Large intestine (tissue), 12 donors: Measurements from ENCODE around the gene FAM110C. TPM values are rescaled to one million over a fixed set of nuclear protein-coding genes. Genes with fewer than 3 reads are reported as not detected.

Experiments
- DNase-seq, 2 donors: peaks; one replicate each; pipeline versions ENCODE4 v3.0.0 to v3.0.0-alpha.2; 2013
- H3K27ac ChIP-seq: one replicate; pipeline ENCODE4 v1.5.1; 2013; ENCODE audit warnings: low read length
- H3K27me3 ChIP-seq: 2 replicates; pipeline ENCODE4 v1.6.1; 2013; ENCODE audit warnings: low read length; ENCODE audit not compliant: control insufficient read depth, insufficient read depth
- H3K36me3 ChIP-seq: 2 replicates; pipeline ENCODE4 v1.6.1; 2013; ENCODE audit warnings: low read length; ENCODE audit not compliant: control insufficient read depth, insufficient read depth
- H3K4me1 ChIP-seq: one replicate; pipeline ENCODE4 v1.6.1; 2013; ENCODE audit warnings: low read length; ENCODE audit not compliant: control insufficient read depth, insufficient read depth
- H3K4me3 ChIP-seq: one replicate; pipeline ENCODE4 v1.5.1; 2013; ENCODE audit warnings: low read length
- H3K9me3 ChIP-seq: one replicate; pipeline ENCODE4 v1.6.1; 2013; ENCODE audit warnings: mild to moderate bottlenecking, low read depth, low read length, moderate library complexity; ENCODE audit not compliant: control insufficient read depth
- WGBS: methylation state at CpG from one replicate; pipeline ENCODE4 v1.1.5; 2013; ENCODE audit warnings: low lambda C conversion rate; ENCODE audit not compliant: insufficient coverage; 5-methylcytosine and 5-hydroxymethylcytosine counted together
- long read RNA-seq, 11 donors: transcript quantifications; one replicate each; lab custom pipeline, GENCODE V29; 2026
- polyA plus RNA-seq: library from polyadenylated mRNA; unstranded; fragments of 120-200 nt; gene quantifications from one replicate; pipeline ENCODE4 v1.2.1, GENCODE V29; 2013

Gene FAM110C
- polyA plus RNA-seq = 20.0 TPM
- long read RNA-seq, donor 1, partial matches to known transcripts = 0 of 3 reads
- long read RNA-seq, donor 1, other reads (novel, unspliced or antisense) = 0 of 3 reads
- long read RNA-seq, donor 2, partial matches to known transcripts = 0 of 4 reads
- long read RNA-seq, donor 2, other reads (novel, unspliced or antisense) = 0 of 4 reads
- long read RNA-seq, donor 3 = 0 reads
- long read RNA-seq, donor 4, partial matches to known transcripts = 0 of 1 reads
- long read RNA-seq, donor 4, other reads (novel, unspliced or antisense) = 0 of 1 reads
- long read RNA-seq, donor 5, partial matches to known transcripts = 0 of 2 reads
- long read RNA-seq, donor 5, other reads (novel, unspliced or antisense) = 0 of 2 reads
- long read RNA-seq, donor 6, transcript FAM110C-201 (2 exons, 3,760 nt) = major isoform, 5 of 5 reads
- long read RNA-seq, donor 6, partial matches to known transcripts = 0 of 5 reads
- long read RNA-seq, donor 6, other reads (novel, unspliced or antisense) = 0 of 5 reads
- long read RNA-seq, donor 7, partial matches to known transcripts = 0 of 2 reads
- long read RNA-seq, donor 7, other reads (novel, unspliced or antisense) = 0 of 2 reads
- long read RNA-seq, donor 8, transcript FAM110C-201 (2 exons, 3,760 nt) = major isoform, 5 of 6 reads
- long read RNA-seq, donor 8, partial matches to known transcripts = 0 of 6 reads
- long read RNA-seq, donor 8, other reads (novel, unspliced or antisense) = 0 of 6 reads
- long read RNA-seq, donor 9 = 0 reads
- long read RNA-seq, donor 10, transcript FAM110C-201 (2 exons, 3,760 nt) = major isoform, 5 of 6 reads
- long read RNA-seq, donor 10, partial matches to known transcripts = 0 of 6 reads
- long read RNA-seq, donor 10, other reads (novel, unspliced or antisense) = 0 of 6 reads
- long read RNA-seq, donor 11, transcript FAM110C-201 (2 exons, 3,760 nt) = major isoform, 6 of 6 reads
- long read RNA-seq, donor 11, partial matches to known transcripts = 0 of 6 reads
- long read RNA-seq, donor 11, other reads (novel, unspliced or antisense) = 0 of 6 reads

DNA sequence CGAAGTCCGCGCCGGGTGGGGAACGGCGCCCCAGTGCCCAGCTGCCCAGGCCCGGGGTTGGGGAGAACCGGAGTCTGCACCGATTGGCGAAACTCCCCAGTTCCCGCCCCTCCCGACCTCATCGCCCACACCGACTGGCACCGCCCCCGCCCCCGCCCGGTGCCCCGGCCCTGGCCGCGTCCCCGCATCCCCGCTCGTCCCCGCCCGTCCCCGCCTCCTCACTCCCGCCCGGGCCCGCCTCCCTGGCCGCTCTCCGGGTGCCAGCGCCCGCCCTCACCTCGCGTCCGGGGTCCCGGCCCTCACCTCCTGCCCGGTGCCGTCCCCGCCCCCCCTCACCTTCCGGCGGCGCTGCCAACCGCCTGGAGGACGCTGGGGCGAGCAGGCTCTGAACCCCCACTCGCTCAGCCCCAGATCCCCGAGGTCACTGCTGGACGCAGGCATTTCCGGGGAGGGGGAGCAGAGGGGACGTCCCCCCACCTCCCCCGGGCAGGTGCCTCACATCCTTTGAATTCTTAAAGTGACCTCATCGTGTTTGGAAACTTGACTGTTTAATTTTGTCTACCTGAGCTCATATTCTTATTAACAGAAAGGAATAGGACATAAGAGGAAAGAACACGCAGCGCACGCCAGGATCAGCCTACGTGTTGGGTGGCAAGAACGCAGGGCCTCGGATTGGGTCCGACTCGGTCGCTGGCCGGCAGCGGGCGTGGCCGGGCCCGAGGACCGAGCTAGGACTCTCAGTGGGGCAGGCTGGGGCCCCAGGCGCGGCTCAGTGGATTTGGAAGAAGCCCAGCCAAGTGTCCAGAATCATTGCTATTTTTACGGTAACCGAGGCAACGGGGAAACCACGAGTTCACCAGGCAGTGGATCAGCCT lies at the start of gene FAM110C:
Gene FAM110C (minus strand): TSS at position 35 of the 875 bp plus-strand sequence. CDS start 120 bp downstream, outside the sequence.
- H3K27me3 ChIP-seq = peaks cover 9% of the 10 kb centered on the region
- peak; percentile 83 to 89 for DNase-seq
- peak within 1 kb of the TSS; percentile 90 for H3K27ac ChIP-seq
- H3K4me1 ChIP-seq = peaks cover 16% of the 10 kb centered on the region
- no peaks in the 10 kb centered on the region for H3K9me3 ChIP-seq
- WGBS = no CpG with 5 or more reads among the region's 75 CpGs
- peaks cover 3% of the 10 kb centered on the region for H3K36me3 ChIP-seq
- peak within 1 kb of the TSS; percentile 67 for H3K4me3 ChIP-seq

DNA sequence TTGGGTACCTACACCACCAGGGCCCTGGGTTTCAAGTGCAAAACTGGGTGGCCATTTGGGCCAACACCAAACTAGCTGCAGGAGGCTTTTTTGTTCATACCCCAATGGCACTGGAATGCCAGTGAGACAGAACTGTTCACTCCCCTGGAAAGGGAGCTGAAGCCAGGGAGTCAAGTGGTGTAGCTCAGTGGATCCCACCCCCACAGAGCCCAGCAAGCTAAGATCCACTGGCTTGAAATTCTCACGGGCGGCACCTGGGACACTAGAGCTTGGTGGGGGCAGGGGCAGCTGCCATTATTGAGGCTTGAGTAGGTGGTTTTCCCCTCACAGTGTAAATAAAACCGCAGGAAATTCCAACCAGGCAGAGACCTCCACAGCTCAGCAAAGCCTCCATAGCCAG lies 46.0 kb upstream of the FAM110C start:
- H3K9me3 ChIP-seq = peaks cover 7% of the 10 kb centered on the region
- WGBS = no CpG with 5 or more reads among the region's 3 CpGs
- no peaks in the 10 kb centered on the region for H3K4me1 ChIP-seq
- no peak for DNase-seq
- H3K27ac ChIP-seq = no peak overlapping the region
- no peaks in the 10 kb centered on the region for H3K36me3 ChIP-seq
- H3K27me3 ChIP-seq = no peaks in the 10 kb centered on the region
- no peak overlapping the region for H3K4me3 ChIP-seq

DNA sequence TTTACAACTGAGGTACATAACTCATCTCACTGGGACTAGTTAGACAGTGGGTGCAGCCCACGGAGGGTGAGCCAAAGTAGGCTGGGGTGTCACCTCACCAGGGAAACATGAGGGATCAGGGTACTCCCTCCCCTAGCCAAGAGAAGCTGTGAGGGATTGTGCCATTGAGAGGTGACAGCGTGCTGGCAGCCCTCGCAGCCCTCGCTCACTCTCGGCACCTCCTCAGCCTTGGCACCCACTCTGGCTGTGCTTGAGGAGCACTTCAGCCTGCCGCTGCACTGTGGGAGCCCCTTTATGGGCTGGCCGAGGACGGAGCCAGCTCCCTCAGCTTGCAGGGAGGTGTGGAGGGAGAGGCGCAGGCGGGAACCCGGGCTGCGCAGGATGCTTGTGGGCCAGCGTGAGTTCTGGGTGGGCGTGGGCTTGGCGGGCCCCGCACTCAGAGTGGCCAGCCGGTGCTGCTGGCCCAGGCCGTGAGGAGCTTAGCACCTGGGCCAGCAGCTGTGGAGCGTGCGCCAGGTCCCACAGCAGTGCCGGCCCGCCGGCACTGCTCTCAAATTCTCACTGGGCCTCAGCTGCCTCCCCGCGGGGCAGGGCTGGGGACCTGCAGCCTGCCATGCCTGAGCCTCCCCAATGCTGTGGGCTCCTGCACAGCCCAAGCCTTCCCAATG lies 44.5 kb upstream of the FAM110C start:
- Histone ChIP-seq H3K4me3 (no peak overlapping the region), H3K4me1 (no peaks in the 10 kb centered on the region), H3K9me3 (peaks cover 7% of the 10 kb centered on the region), H3K27me3 (no peaks in the 10 kb centered on the region), H3K36me3 (no peaks in the 10 kb centered on the region), H3K27ac (no peak overlapping the region)
- WGBS = no CpG with 5 or more reads among the region's 25 CpGs
- no peak for DNase-seq

DNA sequence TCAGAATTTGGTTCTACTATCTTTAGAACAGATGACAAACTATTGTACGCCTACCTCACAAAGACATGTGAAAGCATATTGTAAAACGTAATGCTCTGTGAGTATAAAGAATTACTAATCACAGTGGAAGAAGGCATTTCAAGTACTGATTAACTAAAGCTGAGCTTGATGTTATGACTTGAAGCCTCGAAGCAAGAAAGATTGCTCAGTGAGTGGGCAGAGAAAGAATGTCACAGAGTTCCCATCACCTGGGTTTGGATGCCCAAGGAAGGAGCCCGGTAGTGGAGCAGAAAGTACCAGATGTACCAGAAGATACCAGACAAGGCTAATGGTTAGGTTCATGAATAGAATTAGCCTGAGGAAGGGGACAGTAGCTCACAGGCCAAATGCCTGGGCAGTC lies 39.5 kb upstream of the FAM110C start:
- Histone ChIP-seq H3K27ac (no peak overlapping the region), H3K36me3 (no peaks in the 10 kb centered on the region), H3K27me3 (no peaks in the 10 kb centered on the region), H3K4me3 (no peak overlapping the region), H3K4me1 (no peaks in the 10 kb centered on the region), H3K9me3 (peaks cover 2% of the 10 kb centered on the region)
- no peak for DNase-seq
- 20% methylated on average over 1 of the region's 4 CpGs for WGBS

DNA sequence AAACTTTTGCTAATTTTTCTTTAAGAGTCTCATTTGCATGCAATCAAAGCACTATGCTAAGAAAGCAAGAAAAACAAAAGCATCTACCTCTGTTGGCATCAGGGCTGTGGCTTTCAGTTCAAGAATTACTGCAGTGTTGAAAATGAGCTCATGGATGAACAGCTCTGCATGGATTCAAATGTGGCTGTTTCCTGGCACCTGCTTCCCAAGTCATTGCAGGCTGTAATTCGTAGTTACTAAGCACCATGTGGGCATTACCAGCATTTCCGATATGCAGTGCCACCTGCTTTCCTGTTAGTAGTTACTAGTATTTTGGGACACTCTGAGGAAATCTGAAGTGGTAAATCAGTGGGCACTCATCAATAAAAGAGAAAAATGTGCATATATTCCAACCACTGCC lies 37.8 kb upstream of the FAM110C start:
- Histone ChIP-seq H3K27ac (no peak overlapping the region), H3K4me3 (no peak overlapping the region), H3K27me3 (peaks cover 4% of the 10 kb centered on the region), H3K9me3 (no peaks in the 10 kb centered on the region), H3K4me1 (no peaks in the 10 kb centered on the region), H3K36me3 (no peaks in the 10 kb centered on the region)
- no peak for DNase-seq
- whole genome bisulfite sequencing = 100% methylated on average over 1 of the region's 2 CpGs

GRCh38 chr2:80971-81736 lies 34.8 kb upstream of the FAM110C start:
- no peaks in the 10 kb centered on the region for H3K4me1 ChIP-seq
- no peaks in the 10 kb centered on the region for H3K36me3 ChIP-seq
- WGBS = 80% methylated on average over 1 of the region's 10 CpGs
- no peak overlapping the region for H3K27ac ChIP-seq
- H3K4me3 ChIP-seq = no peak overlapping the region
- peaks cover 4% of the 10 kb centered on the region for H3K27me3 ChIP-seq
- no peak for DNase-seq
- no peaks in the 10 kb centered on the region for H3K9me3 ChIP-seq

DNA sequence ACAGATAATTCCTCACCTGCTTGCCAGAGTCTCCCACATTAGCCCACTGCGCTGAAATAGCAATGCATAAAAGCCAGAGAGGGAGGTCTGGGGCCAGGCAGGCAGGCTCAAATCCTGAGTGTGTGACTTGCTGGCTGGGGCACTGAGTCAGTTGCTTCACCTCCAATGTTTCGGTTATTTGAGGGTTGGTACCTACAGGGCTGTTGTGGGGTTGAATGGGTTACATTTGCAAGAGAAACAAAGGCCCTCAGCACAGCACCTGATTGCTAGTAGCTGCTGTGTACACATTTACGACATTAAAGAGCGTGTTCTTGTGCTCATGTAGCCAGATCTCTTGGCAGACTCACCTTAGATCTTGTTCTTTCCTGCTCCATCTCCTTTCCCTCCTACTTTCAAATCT lies 34.1 kb upstream of the FAM110C start:
- Histone ChIP-seq H3K27ac (no peak overlapping the region), H3K27me3 (peaks cover 4% of the 10 kb centered on the region), H3K4me1 (no peaks in the 10 kb centered on the region), H3K4me3 (no peak overlapping the region), H3K9me3 (no peaks in the 10 kb centered on the region), H3K36me3 (no peaks in the 10 kb centered on the region)
- no CpG with 5 or more reads among the region's 4 CpGs for WGBS
- no peak for DNase-seq

DNA sequence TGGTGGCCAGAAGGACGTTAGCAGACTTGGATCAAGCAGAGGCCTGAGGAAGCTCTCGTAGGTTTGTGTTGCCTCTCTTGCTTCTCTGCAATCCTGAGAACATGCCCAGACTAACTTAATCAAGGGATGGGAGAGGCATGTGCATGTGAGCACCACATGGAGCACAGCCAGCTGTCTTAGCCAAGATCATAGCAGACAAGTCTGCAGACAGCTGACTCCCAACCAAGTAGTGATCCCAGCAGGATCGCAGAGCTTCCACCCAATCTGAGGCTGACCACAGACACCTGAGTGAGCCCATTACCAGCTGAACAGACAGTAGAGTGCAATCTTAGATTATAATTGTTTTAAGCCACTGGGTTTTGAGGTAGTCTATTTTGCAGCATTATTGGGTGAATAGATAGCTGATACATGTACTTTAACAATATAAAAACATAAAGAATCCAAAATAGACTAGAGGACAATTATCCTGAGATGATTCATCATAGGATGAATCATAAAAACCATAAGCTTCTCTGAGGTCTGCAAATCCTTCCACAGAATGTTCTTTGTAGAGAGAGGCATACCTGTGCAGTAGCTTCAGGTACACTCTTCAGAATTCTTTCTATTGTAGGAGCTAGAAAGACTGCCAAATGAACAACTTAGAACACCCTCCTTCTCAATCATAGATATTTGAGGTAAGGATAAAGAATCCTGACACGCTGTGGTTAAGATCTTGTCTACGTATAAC lies 25.2 kb upstream of the FAM110C start:
- Histone ChIP-seq H3K9me3 (no peaks in the 10 kb centered on the region), H3K27ac (no peak overlapping the region), H3K4me1 (peaks cover 4% of the 10 kb centered on the region), H3K36me3 (no peaks in the 10 kb centered on the region), H3K27me3 (no peaks in the 10 kb centered on the region), H3K4me3 (no peak overlapping the region)
- 100% methylated on average over 2 of the region's 5 CpGs for WGBS
- DNase-seq = no peak
